ACC112 (cell line): ENCODE data around the gene SAFB.

Experiments
- H2AFZ ChIP-seq: fragments of 200-600 bp; sonication (generic); one replicate; pipeline ENCODE4 v1.6.0; 2017; ENCODE audit warnings: antibody characterized with exemption, low read length; ENCODE audit not compliant: unreplicated experiment
- H3K27ac ChIP-seq: fragments of 200-600 bp; sonication (generic); 2 replicates; pipeline ENCODE4 v1.5.1; 2014; ENCODE audit warnings: low read depth, mild to moderate bottlenecking, antibody characterized with exemption, low read length, moderate library complexity
- H3K27me3 ChIP-seq: fragments of 200-600 bp; sonication (generic); 2 replicates; pipeline ENCODE4 v1.6.1; 2014; ENCODE audit warnings: mild to moderate bottlenecking, antibody characterized with exemption, low read length, moderate library complexity, mixed read lengths; ENCODE audit not compliant: insufficient read depth
- H3K36me3 ChIP-seq: fragments of 200-600 bp; sonication (generic); 2 replicates; pipeline ENCODE4 v1.6.1; 2016; ENCODE audit warnings: mild to moderate bottlenecking, antibody characterized with exemption, low read length, moderate library complexity, mixed read lengths; ENCODE audit not compliant: insufficient read depth
- H3K4me1 ChIP-seq: fragments of 200-600 bp; sonication (generic); one replicate; pipeline ENCODE4 v1.6.1; 2016; ENCODE audit warnings: low read length, mixed read lengths; ENCODE audit not compliant: insufficient read depth, unreplicated experiment, control insufficient read depth
- H3K4me3 ChIP-seq: fragments of 200-600 bp; sonication (generic); 2 replicates; pipeline ENCODE4 v1.5.1; 2014; ENCODE audit warnings: mild to moderate bottlenecking, low read depth, low read length
- H3K79me2 ChIP-seq: fragments of 200-600 bp; sonication (generic); one replicate; pipeline ENCODE4 v1.6.0; 2016; ENCODE audit warnings: low read length; ENCODE audit not compliant: control insufficient read depth, unreplicated experiment, insufficient read depth

Gene SAFB

GRCh38 chr19:5645409-5645808, 22.5 kb downstream of the SAFB start:
- no peaks in the 10 kb centered on the region for H3K4me1 ChIP-seq
- H3K4me3 ChIP-seq = no peak overlapping the region
- peaks cover 56% of the 10 kb centered on the region for H3K79me2 ChIP-seq
- no peak overlapping the region for H2AFZ ChIP-seq
- no peaks in the 10 kb centered on the region for H3K27me3 ChIP-seq
- no peak overlapping the region for H3K27ac ChIP-seq
- H3K36me3 ChIP-seq = peaks cover 14% of the 10 kb centered on the region; the same call in 1 of the 2 replicates

DNA sequence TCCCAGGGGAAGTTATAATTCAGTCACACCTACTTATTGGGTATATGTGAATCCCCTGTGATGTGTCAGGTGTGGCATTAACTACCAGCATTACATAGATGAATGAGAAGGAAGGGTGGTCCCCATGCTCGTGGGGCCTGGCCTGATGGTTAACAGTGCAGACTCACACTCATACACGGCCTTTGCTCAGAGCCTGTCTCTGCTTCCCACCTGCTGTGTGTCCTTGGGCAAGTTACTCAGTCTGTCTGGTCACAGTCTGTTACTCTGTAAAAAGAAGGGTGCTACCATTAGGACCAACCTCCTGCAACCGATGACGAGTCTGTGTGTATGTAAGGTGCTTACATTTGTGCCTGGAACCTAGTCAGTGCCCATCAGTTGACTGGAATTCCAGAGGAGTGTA, 23.8 kb downstream of the SAFB start:
- H3K36me3 ChIP-seq = peaks cover 17% of the 10 kb centered on the region; the same call in 1 of the 2 replicates
- H3K27me3 ChIP-seq = no peaks in the 10 kb centered on the region
- H3K79me2 ChIP-seq = peaks cover 45% of the 10 kb centered on the region
- no peak overlapping the region for H3K4me3 ChIP-seq
- no peak overlapping the region for H3K27ac ChIP-seq
- no peak overlapping the region for H2AFZ ChIP-seq
- no peaks in the 10 kb centered on the region for H3K4me1 ChIP-seq

DNA sequence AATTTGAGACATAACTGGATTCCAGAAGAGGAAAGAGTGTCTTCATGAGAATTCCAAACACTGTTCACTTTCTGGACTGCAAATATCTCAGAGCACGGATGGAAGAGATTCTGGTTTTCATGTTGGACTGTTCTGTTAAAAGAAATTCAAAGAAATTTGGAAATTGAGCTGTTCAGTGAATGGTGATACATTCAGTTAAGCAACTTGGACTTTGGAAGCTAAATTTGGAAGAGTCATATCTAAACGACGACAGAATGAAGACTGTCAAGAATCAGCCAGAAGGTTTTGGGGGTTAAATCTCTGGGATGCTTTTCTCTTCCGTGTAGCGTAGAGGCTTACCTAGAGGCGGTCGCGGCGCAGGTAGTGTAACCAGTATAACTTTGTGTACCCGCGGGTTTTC, 25.6 kb downstream of the SAFB start:
- Histone ChIP-seq H3K4me3 (no peak overlapping the region), H3K27me3 (no peaks in the 10 kb centered on the region), H3K36me3 (peaks cover 13% of the 10 kb centered on the region; the same call in 1 of the 2 replicates), H2AFZ (no peak overlapping the region), H3K79me2 (peaks cover 30% of the 10 kb centered on the region), H3K27ac (no peak overlapping the region), H3K4me1 (no peaks in the 10 kb centered on the region)

DNA sequence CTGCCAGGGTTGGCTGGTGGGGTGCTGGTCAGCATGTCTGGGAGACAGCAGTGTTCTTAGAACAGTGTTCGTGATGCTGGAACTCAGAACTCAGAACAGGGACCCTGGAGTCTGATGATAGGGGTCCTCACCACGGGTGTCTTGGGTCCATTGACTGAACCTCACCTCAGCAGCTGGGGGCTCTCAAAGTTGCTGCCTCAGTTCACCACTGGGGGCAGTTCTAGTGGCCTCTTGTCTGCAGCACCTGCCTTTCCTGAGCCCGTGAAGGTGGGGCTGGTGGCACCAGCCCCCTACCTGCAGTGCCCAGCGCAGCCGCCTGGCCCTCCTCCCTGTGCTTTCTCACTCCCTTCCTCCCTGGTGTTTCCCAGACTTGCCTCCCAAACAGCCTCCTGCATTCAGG, 28.5 kb downstream of the SAFB start:
- Histone ChIP-seq H3K36me3 (peaks cover 9% of the 10 kb centered on the region; the same call in 1 of the 2 replicates), H2AFZ (no peak overlapping the region), H3K27me3 (no peaks in the 10 kb centered on the region), H3K79me2 (peaks cover 8% of the 10 kb centered on the region), H3K27ac (no peak overlapping the region), H3K4me1 (no peaks in the 10 kb centered on the region), H3K4me3 (no peak overlapping the region)

DNA sequence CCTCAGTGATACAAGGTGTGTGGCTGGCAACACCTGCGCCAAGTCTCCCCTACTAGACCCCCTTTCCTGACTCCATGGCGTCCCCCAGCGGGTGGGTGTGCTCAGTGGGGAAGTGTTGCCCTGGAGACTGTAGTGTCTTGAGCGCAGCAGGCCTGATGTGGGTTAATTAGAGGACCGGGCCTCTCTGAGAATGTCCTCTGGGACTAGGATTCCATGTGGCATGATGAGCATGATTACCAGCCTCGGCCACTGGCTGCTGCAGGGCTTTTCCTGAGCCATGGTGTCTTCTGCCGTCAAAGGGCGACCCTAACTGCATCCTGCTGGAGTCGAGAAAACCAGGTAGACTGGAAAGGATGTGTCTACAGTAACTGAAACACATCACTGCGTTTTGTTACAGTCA, 29.4 kb downstream of the SAFB start:
- no peak overlapping the region for H3K4me3 ChIP-seq
- no peaks in the 10 kb centered on the region for H3K27me3 ChIP-seq
- 0 out of 2 replicates have a peak, but pooled peaks cover 9% of the 10 kb centered on the region for H3K36me3 ChIP-seq
- peaks cover 4% of the 10 kb centered on the region for H3K79me2 ChIP-seq
- H3K4me1 ChIP-seq = no peaks in the 10 kb centered on the region
- H3K27ac ChIP-seq = no peak overlapping the region
- no peak overlapping the region for H2AFZ ChIP-seq

DNA sequence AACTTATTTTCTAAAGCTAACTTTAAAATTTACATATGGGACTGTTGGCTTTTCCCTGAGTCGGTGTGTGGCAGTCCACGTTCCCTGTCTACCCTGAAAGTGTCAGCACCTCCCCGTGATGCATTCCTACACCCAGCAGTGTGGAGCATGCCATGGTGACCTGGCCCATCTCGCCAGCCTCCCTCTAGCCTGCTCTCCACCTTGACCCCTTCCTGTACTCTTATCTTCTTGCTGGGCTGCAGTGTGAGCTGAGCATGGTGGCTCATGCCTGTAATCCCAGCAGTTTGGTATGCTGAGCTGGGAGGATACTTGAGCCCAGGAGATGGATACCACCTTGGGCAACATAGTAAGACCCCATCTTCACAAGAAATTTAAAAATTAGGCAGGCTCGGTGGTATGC, 32.0 kb downstream of the SAFB start:
- H3K27ac ChIP-seq = no peak overlapping the region
- no peak overlapping the region for H2AFZ ChIP-seq
- H3K36me3 ChIP-seq = 0 out of 2 replicates have a peak, but pooled peaks cover 6% of the 10 kb centered on the region
- no peaks in the 10 kb centered on the region for H3K4me1 ChIP-seq
- H3K27me3 ChIP-seq = no peaks in the 10 kb centered on the region
- H3K4me3 ChIP-seq = no peak overlapping the region
- H3K79me2 ChIP-seq = no peaks in the 10 kb centered on the region

GRCh38 chr19:5655412-5655811, 32.5 kb downstream of the SAFB start:
- Histone ChIP-seq H3K36me3 (0 out of 2 replicates have a peak, but pooled peaks cover 3% of the 10 kb centered on the region), H2AFZ (no peak overlapping the region), H3K79me2 (no peaks in the 10 kb centered on the region), H3K27ac (no peak overlapping the region), H3K27me3 (no peaks in the 10 kb centered on the region), H3K4me3 (no peak overlapping the region), H3K4me1 (no peaks in the 10 kb centered on the region)

GRCh38 chr19:5661483-5661882, 38.6 kb downstream of the SAFB start:
- Histone ChIP-seq H3K27me3 (no peaks in the 10 kb centered on the region), H3K4me1 (peaks cover 4% of the 10 kb centered on the region), H3K79me2 (no peaks in the 10 kb centered on the region), H3K4me3 (no peak overlapping the region), H3K36me3 (peaks cover 11% of the 10 kb centered on the region; the same call in 1 of the 2 replicates), H3K27ac (no peak overlapping the region), H2AFZ (no peak overlapping the region)

DNA sequence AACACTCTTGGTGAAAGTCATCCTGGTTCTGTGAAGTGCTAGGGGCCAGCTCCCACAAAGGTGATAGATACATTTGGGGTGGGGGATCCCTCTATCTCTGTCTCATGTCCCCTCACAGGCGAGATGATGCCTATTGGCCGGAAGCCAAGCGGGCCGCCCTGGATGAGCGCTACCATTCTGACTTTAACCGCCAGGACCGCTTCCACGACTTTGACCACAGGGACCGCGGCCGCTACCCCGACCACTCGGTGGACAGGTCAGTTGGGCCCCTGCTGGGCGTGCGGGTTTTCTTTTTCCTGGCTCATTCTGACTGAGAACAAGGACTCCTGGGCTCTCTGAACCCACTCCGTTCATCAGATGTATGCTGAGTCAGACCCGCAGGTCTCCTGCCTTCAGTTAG, 41.0 kb downstream of the SAFB start:
- Histone ChIP-seq H3K4me1 (peaks cover 4% of the 10 kb centered on the region), H3K79me2 (no peaks in the 10 kb centered on the region), H3K27ac (no peak overlapping the region), H3K36me3 (peaks cover 12% of the 10 kb centered on the region; the same call in 1 of the 2 replicates), H3K27me3 (no peaks in the 10 kb centered on the region), H3K4me3 (no peak overlapping the region), H2AFZ (no peak overlapping the region)

GRCh38 chr19:5664515-5664914, 41.6 kb downstream of the SAFB start:
- Histone ChIP-seq H3K27me3 (no peaks in the 10 kb centered on the region), H3K4me1 (peaks cover 4% of the 10 kb centered on the region), H3K27ac (no peak overlapping the region), H3K4me3 (no peak overlapping the region), H3K36me3 (peaks cover 12% of the 10 kb centered on the region; the same call in 1 of the 2 replicates), H2AFZ (no peak overlapping the region), H3K79me2 (no peaks in the 10 kb centered on the region)

DNA sequence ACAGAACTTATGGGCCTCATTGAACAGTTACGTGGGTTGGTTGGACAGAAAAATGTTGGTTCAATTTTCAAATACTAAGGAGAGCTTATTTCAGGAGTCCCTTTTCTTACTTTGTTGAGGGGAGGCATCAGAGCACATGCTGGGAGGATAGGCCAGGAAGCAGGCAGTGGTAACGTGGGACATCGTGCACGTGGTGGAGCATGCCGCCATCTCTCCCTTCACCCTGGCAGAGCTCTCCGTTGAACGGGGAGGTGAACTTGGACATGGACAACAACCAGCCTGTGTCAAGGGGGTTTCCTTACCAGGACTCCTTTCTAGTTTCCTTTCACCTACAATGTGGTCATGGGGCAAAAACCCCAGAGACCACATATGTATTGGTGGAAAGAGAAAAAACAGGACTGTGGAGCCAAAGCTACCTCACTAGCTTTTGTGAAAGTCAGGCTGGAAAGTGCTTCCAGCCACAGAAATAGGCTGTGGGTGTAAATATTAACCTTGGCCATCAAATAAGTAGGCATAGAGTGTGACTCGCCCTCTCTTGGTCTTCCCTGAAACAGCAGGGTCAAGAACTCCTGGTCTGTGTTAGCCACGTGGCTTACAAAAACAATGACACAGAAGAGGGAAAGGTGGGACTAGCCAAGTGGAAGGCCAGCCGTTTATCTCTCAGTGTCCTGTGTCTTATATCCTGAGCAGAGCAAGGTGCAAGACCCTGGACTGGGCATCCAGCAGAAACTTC, 43.1 kb downstream of the SAFB start:
- H2AFZ ChIP-seq = no peak overlapping the region
- peaks cover 12% of the 10 kb centered on the region; the same call in 1 of the 2 replicates for H3K36me3 ChIP-seq
- no peaks in the 10 kb centered on the region for H3K79me2 ChIP-seq
- no peak overlapping the region for H3K4me3 ChIP-seq
- no peaks in the 10 kb centered on the region for H3K27me3 ChIP-seq
- peak overlapping the region; percentile 41; the same call in 1 of the 2 replicates for H3K27ac ChIP-seq
- H3K4me1 ChIP-seq = peaks cover 4% of the 10 kb centered on the region
